Astrocyte of the cerebellum (primary cell): ENCODE measurements around the gene PRKG1.
A peak's percentile ranks its signal among the peaks of the same experiment; 100 is the strongest.

Experiments used
- DNase-seq: peaks from one replicate; pipeline ENCODE4 v3.0.0-alpha.2; 2011; ENCODE audit warnings: low read depth
- H3K4me3 ChIP-seq: 2 replicates; pipeline ENCODE4 v1.5.1; 2011; ENCODE audit warnings: mild to moderate bottlenecking, low read depth, low read length, moderate library complexity
- CTCF ChIP-seq: IDR thresholded peaks from 2 replicates; pipeline ENCODE4 v1.5.1; 2012; ENCODE audit warnings: low read length, low read depth, moderate library complexity, mild to moderate bottlenecking; ENCODE audit errors: missing control alignments
- in situ Hi-C: cut with HindIII; loops from 2 replicates; pipeline ENCODE4 v1.10.0; 2017; ENCODE audit warnings: low sequenced_read_pairs

The PRKG1 gene

GRCh38 chr10:51394039-51394438, 319.8 kb downstream of the PRKG1 start:
- DNase-seq: no peak
- H3K4me3 ChIP-seq: no peak overlapping the region
- in situ Hi-C loops: no loop called here
- no peak for TF ChIP-seq CTCF

- no peak overlapping the region for H3K4me3 ChIP-seq
- no peak for DNase-seq
- TF ChIP-seq CTCF: no peak
- in situ Hi-C loops: no loop called here
These were observed 323.0 kb downstream of the PRKG1 start for GRCh38 chr10:51397244-51397643.

- TF ChIP-seq CTCF: no peak
- peak; percentile 74 for DNase-seq
- no peak overlapping the region for H3K4me3 ChIP-seq
These were observed 323.4 kb downstream of the PRKG1 start for GRCh38 chr10:51397695-51398094.

GRCh38 chr10:51399840-51400239, 325.6 kb downstream of the PRKG1 start:
- H3K4me3 ChIP-seq: no peak overlapping the region
- DNase-seq: no peak
- in situ Hi-C loops: no loop called here
- TF ChIP-seq CTCF: no peak

More at GRCh38 chr10:51397695-51398094, 323.4 kb downstream of the PRKG1 start:
- in situ Hi-C loops: no loop called here

GRCh38 chr10:51400392-51401096, 326.3 kb downstream of the PRKG1 start:
- no peak for TF ChIP-seq CTCF
- H3K4me3 ChIP-seq: no peak overlapping the region
- no peak for DNase-seq
- in situ Hi-C loops: no loop called here

- no peak for DNase-seq
- no peak overlapping the region for H3K4me3 ChIP-seq
- TF ChIP-seq CTCF: no peak
- in situ Hi-C loops: no loop called here
These were observed 329.2 kb downstream of the PRKG1 start for GRCh38 chr10:51403521-51403920.
